Nasal cavity respiratory epithelium epithelial cell of viscerocranial mucosa (primary cell): Measurements from ENCODE around the gene ACHE. TPM values are rescaled to one million over a fixed set of nuclear protein-coding genes. Genes with fewer than 3 reads are reported as not detected.

Experiments used
- total RNA-seq: library from RNA; depleted of rRNA; stranded (reverse); fragments of >200 nt; gene quantifications from 2 replicates; pipeline ENCODE4 v1.2.3, GENCODE V29; 2014

Gene ACHE
- under 0.01 and 0.28 TPM in 2 replicates for total RNA-seq

DNA sequence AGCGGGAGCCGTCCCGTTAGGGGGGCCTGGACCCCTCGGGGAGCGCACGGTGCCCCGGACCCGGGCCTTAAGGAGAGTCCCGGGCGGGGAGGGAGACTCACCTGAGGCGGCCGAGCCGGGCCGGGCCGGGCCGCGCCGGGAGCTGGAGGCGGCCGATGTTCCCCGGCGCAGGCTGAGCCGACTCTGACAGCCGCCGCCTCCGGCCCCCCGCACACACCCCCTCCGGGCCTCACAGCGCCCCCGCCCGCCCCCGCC, at the start of gene ACHE:
Gene ACHE (minus strand): TSS at position 188 of the 255 bp plus-strand sequence. CDS start 1,656 bp downstream, outside the sequence.

GRCh38 chr7:100888988-100889750, 6.5 kb downstream of the ACHE start, which contains the start of gene UFSP1:
UFSP1 (minus strand) TSS chr7:100889715; CDS start chr7:100889271, 444 bp downstream.

GRCh38 chr7:100874577-100875355, 20.9 kb downstream of the ACHE start, which contains the start of gene SRRT:
SRRT (plus strand) TSS chr7:100875103; CDS start chr7:100875591, 488 bp downstream.

DNA sequence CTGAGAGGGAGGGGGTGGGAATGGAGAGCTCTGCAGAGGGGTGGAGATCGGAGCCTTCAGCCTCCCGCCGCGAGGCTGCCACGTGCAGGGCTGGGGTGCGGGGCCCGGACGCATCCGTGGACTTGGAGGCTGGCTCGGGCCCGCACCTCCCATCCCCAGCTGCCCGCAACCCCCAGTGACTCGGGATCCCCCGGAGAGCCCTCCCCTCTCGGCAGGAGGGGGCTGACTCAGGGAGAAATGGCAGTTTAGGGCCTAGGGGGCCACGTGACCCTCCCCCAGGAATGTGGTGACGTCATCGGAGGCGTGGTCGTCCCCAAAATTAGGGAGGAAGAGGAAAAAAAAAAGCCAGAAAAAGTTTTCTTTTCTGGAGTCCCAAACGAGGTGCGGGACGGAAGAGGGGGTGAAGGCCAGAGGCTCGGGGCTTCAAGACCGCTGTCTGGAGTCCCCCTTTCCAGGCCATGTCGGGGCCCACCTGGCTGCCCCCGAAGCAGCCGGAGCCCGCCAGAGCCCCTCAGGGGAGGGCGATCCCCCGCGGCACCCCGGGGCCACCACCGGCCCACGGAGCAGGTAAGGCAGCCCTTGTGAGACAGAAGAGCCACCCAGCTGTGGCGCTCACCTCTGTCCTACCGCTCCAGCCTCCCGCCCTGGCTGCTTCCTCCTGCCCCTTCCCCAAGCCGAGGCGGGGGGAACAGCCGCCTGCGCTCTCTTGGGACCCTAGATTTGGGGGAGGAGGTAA, 28.5 kb downstream of the ACHE start, which contains the start of gene TRIP6:
Gene TRIP6 (plus strand): TSS at position 348 of the 736 bp plus-strand sequence. CDS start 111 bp downstream, at position 459.

DNA sequence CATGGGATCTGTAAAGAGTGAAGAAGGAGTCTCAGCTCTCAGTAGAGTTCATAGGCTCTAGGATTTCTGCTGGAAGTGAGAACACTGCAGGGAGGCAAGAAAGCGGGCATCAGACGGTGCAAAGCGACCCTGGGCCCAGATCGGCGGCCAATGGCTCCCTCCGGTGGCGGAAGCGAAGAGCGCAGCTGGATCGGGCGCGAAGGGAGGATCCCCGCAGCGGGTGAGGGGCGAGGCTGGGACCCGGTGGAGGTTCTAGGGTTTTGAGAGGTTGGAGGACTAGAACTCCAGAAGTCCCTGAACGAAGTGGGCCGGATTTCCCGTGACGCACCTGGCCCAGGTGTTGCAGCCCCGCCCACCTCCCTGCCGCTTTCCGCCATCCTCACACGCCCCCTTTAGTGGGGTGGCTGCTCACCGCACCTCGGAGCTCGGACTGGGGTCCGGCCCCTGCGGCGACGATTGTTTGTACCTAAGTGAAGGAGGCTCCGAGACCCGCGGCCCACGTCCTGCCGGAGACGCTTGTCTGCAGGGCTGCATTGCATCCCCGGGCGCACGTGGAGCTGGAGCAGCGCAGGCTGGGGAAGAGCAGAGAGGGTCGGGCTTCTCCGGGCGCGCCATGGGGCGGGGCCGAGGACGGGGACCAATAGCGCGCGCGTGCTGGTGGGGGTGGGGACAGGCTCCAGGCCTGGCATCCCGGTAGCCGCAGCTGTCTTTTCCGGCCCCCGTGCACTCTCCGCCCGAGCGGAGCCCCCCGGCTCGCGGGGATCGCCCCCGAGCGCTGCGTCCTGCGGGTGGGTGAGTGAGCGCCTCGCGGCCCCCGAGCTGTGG, 43.4 kb downstream of the ACHE start, which contains the start of gene SLC12A9:
Gene SLC12A9 (plus strand): TSS at position 666 of the 825 bp plus-strand sequence. CDS start 1,485 bp downstream, outside the sequence.

Other genes starting within 250 kb of the ACHE start
- gene ACTL6B, start 239.4 kb downstream of the ACHE start, total RNA-seq, result not detected in 2 replicates
- 82.7 and 130 TPM in 2 replicates for gene GNB2, start 222.1 kb downstream of the ACHE start, total RNA-seq
- gene GIGYF1, start 201.6 kb downstream of the ACHE start, total RNA-seq, result 10.3 and 16.4 TPM in 2 replicates
- gene POP7, start 189.8 kb downstream of the ACHE start, total RNA-seq, result 32.2 and 39.6 TPM in 2 replicates
- not detected in 2 replicates for gene EPO, start 175.4 kb downstream of the ACHE start, total RNA-seq
- not detected in 2 replicates for gene ZAN, start 162.3 kb downstream of the ACHE start, total RNA-seq
- 125 and 255 TPM in 2 replicates for gene EPHB4, start 68.4 kb downstream of the ACHE start, total RNA-seq
- 11.3 and 13.5 TPM in 2 replicates for gene SLC12A9, start 43.2 kb downstream of the ACHE start, total RNA-seq
- 47.5 and 64.7 TPM in 2 replicates for gene TRIP6, start 28.5 kb downstream of the ACHE start, total RNA-seq
- gene SRRT, start 20.8 kb downstream of the ACHE start, total RNA-seq, result 22.6 and 35.6 TPM in 2 replicates
- gene UFSP1, start 6.2 kb downstream of the ACHE start, total RNA-seq, result 3.8 and 7.9 TPM in 2 replicates
- gene MUC3A, start 53.6 kb upstream of the ACHE start, total RNA-seq, result not detected in 2 replicates
- gene MUC12, start 73.7 kb upstream of the ACHE start, total RNA-seq, result not detected in 2 replicates
- gene MUC17, start 124.2 kb upstream of the ACHE start, total RNA-seq, result not detected in 2 replicates
- 5.1 and 20.1 TPM in 2 replicates for gene TRIM56, start 189.6 kb upstream of the ACHE start, total RNA-seq
- 18.5 and 176 TPM in 2 replicates for gene SERPINE1, start 231.2 kb upstream of the ACHE start, total RNA-seq